ENCODE results near the gene SCYL2. TPM values are rescaled to one million over a fixed set of nuclear protein-coding genes. Genes with fewer than 3 reads are reported as not detected.
A peak's percentile ranks its signal among the peaks of the same experiment; 100 is the strongest.
"Not testable (repeated sequence)": the region's sequence is repeated elsewhere in the genome, so short reads cannot be mapped to it uniquely, and the experiment has no call there.

Gene SCYL2
- total RNA-seq, 1 experiment from 2014 or later: 35.8 TPM

DNA sequence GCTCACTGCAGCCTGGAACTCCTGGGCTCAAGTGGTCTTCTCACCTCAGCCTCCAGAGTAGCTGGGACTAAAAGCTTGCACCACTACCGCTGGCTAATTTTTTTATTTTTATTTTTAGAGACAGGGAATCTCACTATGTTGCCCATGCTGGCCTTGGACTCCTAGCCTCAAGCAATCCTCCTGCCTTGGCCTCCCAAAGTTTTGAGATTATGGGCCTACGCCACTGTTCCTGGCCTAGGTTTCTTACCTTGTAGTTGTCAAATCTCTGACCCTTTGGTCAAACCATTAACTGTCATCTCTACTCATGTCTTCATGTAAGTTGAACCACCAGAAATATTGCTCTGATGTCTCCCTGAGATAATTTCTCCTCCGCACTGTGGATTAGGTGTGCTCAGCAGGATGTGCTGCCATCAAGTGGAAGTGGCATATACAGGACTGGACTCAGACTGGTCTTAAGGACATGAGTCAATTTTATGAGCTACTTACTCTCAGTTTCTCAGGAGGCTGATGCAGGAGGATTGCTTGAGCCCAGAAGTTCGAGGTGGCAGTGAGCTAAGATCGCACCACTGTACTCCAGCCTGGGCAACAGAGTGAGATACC, 37.8 kb upstream of the SCYL2 start:
- Histone ChIP-seq H3K27me3 (ENCODE audit: low read length) (no peaks in the 10 kb centered on the region), H3K79me2 (ENCODE audit: low read length) (no peaks in the 10 kb centered on the region), H3K36me3 (ENCODE audit: low read depth, low read length) (peaks cover 4% of the 10 kb centered on the region; the same call in 1 of the 2 replicates), H3K4me3 (ENCODE audit: low read length) (peak overlapping the region; percentile 16; the same call in 1 of the 2 replicates), H2AFZ (ENCODE audit: low read length) (no peak overlapping the region), H3K9me2 (replicated peaks; ENCODE audit: low read length) (no peaks in the 10 kb centered on the region), H4K20me1 (ENCODE audit: low read length) (no peaks in the 10 kb centered on the region), H3K27ac (ENCODE audit: low read length) (peak overlapping the region; percentile 72), H3F3A (ENCODE audit: low read length, unreplicated experiment) (no peaks in the 10 kb centered on the region), H3K9ac (ENCODE audit: low read length) (peak overlapping the region; percentile 41), H3K9me3 (ENCODE audit: low read length) (no peaks in the 10 kb centered on the region), H3K4me1 (ENCODE audit: insufficient read depth, low read length) (peaks cover 34% of the 10 kb centered on the region), H3K4me2 (ENCODE audit: low read length) (peak overlapping the region; percentile 75)
- DNase-seq: peak; percentile 76
- TF ChIP-seq, protein P1, sequence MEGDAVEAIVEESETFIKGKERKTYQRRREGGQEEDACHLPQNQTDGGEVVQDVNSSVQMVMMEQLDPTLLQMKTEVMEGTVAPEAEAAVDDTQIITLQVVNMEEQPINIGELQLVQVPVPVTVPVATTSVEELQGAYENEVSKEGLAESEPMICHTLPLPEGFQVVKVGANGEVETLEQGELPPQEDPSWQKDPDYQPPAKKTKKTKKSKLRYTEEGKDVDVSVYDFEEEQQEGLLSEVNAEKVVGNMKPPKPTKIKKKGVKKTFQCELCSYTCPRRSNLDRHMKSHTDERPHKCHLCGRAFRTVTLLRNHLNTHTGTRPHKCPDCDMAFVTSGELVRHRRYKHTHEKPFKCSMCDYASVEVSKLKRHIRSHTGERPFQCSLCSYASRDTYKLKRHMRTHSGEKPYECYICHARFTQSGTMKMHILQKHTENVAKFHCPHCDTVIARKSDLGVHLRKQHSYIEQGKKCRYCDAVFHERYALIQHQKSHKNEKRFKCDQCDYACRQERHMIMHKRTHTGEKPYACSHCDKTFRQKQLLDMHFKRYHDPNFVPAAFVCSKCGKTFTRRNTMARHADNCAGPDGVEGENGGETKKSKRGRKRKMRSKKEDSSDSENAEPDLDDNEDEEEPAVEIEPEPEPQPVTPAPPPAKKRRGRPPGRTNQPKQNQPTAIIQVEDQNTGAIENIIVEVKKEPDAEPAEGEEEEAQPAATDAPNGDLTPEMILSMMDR (conservative IDR thresholded peaks at IDR 0.05; ENCODE audit: low read depth, low read length): peak; percentile 79
- no peak for TF ChIP-seq EZH2phosphoT487 (IDR thresholded peaks at IDR 0.05; ENCODE audit: borderline replicate concordance, low read length)
- TF ChIP-seq EZH2 (IDR thresholded peaks at IDR 0.05; ENCODE audit: low read length, unreplicated experiment): no peak
- ChIA-PET CTCF (interaction anchor here (0.5 to 1.1 kb wide), 16 partner anchors 19 to 428 kb away, joined by 3 to 10 read pairs (median 3); partner anchors contain the start of gene ACTR6), POLR2A (ENCODE audit: unreplicated experiment) (no interaction called here)
- ATAC-seq: peak; percentile 81
- BruUV-seq (replicated peaks): no TSS peak
- intact Hi-C loops (cut with micrococcal nuclease): loop anchor here (1.0 to 10.0 kb wide), 3 partner anchors 152 to 418 kb away; partner anchors contain the start of gene ANKS1B

DNA sequence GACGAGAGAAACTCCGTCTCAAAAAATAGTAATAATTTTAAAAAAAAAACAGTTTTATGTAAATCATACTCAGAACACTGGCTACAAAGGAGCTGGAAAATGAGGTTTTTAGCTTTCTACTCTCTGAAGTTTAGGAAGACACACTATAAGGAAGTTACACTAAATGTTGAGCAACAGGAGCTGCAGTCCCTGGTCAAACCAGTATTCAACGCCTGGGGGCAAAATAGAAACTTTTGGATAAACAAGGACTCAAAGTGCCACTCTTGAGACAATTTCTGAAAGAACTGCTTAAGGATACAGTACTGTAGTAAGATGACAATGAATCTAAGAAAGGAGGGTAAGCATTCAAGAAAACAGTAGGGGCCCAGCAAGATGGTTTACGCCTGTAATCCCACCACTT, 37.1 kb upstream of the SCYL2 start:
- no peaks in the 10 kb centered on the region for H3K9me2 ChIP-seq (replicated peaks; ENCODE audit: low read length)
- intact Hi-C loops (cut with micrococcal nuclease): loop anchor here (1.0 to 10.0 kb wide), 4 partner anchors 30 to 419 kb away; partner anchors contain the start of genes ACTR6 and ANKS1B
- H3K4me1 ChIP-seq (ENCODE audit: insufficient read depth, low read length): peaks cover 39% of the 10 kb centered on the region
- peak overlapping the region; percentile 41 for H3K9ac ChIP-seq (ENCODE audit: low read length)
- H3K36me3 ChIP-seq (ENCODE audit: low read depth, low read length): peaks cover 4% of the 10 kb centered on the region; the same call in 1 of the 2 replicates
- H2AFZ ChIP-seq (ENCODE audit: low read length): 0 out of 2 replicates have a peak overlapping the region, but pooled peaks have one; percentile 28
- H3K79me2 ChIP-seq (ENCODE audit: low read length): no peaks in the 10 kb centered on the region
- ATAC-seq (peak; percentile 42), DNase-seq (peak; percentile 96)
- H3K27ac ChIP-seq (ENCODE audit: low read length): peak overlapping the region; percentile 72
- TF ChIP-seq, protein P1 (conservative IDR thresholded peaks at IDR 0.05; ENCODE audit: low read depth, low read length): no peak
- TF ChIP-seq EZH2 (IDR thresholded peaks at IDR 0.05; ENCODE audit: low read length, unreplicated experiment): no peak
- TF ChIP-seq EZH2phosphoT487 (IDR thresholded peaks at IDR 0.05; ENCODE audit: borderline replicate concordance, low read length): no peak
- peak overlapping the region; percentile 27; the same call in 1 of the 2 replicates for H3K4me3 ChIP-seq (ENCODE audit: low read length)
- ChIA-PET CTCF (interaction anchor here (0.5 to 1.1 kb wide), 13 partner anchors 29 to 399 kb away, joined by 3 to 9 read pairs (median 3); partner anchors contain the start of gene ACTR6), POLR2A (ENCODE audit: unreplicated experiment) (interaction anchor here (0.6 kb wide), 1 partner anchor 61 kb away, joined by 6 read pairs; no protein-coding TSS in a partner anchor)
- peak overlapping the region; percentile 75 for H3K4me2 ChIP-seq (ENCODE audit: low read length)
- no peaks in the 10 kb centered on the region for H3K9me3 ChIP-seq (ENCODE audit: low read length)
- no TSS peak for BruUV-seq (replicated peaks)
- no peaks in the 10 kb centered on the region for H3K27me3 ChIP-seq (ENCODE audit: low read length)
- no peaks in the 10 kb centered on the region for H4K20me1 ChIP-seq (ENCODE audit: low read length)
- H3F3A ChIP-seq (ENCODE audit: low read length, unreplicated experiment): no peaks in the 10 kb centered on the region

DNA sequence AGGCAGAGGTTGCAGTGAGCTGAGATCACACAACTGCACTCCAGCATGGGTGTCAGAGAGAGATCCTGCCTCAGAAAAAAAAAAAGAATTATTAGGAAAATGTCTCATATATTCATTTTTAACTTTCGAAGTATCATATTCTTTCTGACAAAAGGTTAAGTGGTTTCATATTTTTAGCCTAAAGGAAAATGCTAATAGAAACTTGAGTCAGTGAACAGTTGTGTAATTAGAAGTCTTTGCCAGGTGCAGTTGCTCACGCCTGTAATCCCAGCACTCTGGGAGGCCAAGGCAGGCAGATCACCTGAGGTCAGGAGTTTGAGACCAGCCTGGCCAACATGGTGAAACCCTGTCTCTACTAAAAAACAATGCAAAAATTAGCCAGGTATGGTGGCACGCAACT, 35.1 kb upstream of the SCYL2 start:
- H4K20me1 ChIP-seq (ENCODE audit: low read length); H3K4me3 ChIP-seq (ENCODE audit: low read length); H2AFZ ChIP-seq (ENCODE audit: low read length); H3K79me2 ChIP-seq (ENCODE audit: low read length); POLR2A ChIA-PET (ENCODE audit: unreplicated experiment); CTCF ChIA-PET; H3K9ac ChIP-seq (ENCODE audit: low read length); intact Hi-C loops (cut with micrococcal nuclease); H3K27me3 ChIP-seq (ENCODE audit: low read length); BruUV-seq (replicated peaks); ATAC-seq; H3K36me3 ChIP-seq (ENCODE audit: low read depth, low read length); H3K9me3 ChIP-seq (ENCODE audit: low read length); H3F3A ChIP-seq (ENCODE audit: low read length, unreplicated experiment); H3K9me2 ChIP-seq (replicated peaks; ENCODE audit: low read length): not testable (repeated sequence)
- peak; percentile 64 for DNase-seq
- peaks cover 39% of the 10 kb centered on the region for H3K4me1 ChIP-seq (ENCODE audit: insufficient read depth, low read length)
- peak overlapping the region; percentile 59 for H3K27ac ChIP-seq (ENCODE audit: low read length)
- H3K4me2 ChIP-seq (ENCODE audit: low read length): peak overlapping the region; percentile 40
